GM12878 (cell line): ENCODE data around the gene UST.

ENCODE experiments used
- BCL11A ChIP-seq: IDR thresholded peaks from 2 replicates; pipeline ENCODE4 v1.6.1; 2011; ENCODE audit warnings: low read depth, low read length
- CEBPB ChIP-seq, 2 experiments: fragments of 150-350 bp in 1 of 2; IDR thresholded peaks; 2 replicates each; pipeline ENCODE4 v1.6.1; 2012 to 2014; ENCODE audit warnings: low read depth in 2 of 2, low read length in 2 of 2, borderline replicate concordance in 1 of 2, inconsistent platforms in 1 of 2
- MAX ChIP-seq: IDR thresholded peaks from 2 replicates; pipeline ENCODE4 v1.6.1; 2012; ENCODE audit warnings: low read depth, low read length, improper control_type of control experiment

GRCh38 chr6:149001422-149001821, 254.6 kb downstream of the UST start:
- TF ChIP-seq MAX = no peak
- no peak for TF ChIP-seq CEBPB (IDR thresholded peaks at IDR 0.05; ENCODE audit: borderline replicate concordance in 1 of 2, low read depth in 2 of 2, low read length in 2 of 2)
- TF ChIP-seq BCL11A = no peak
